ENCODE results near the gene SEMA5B.

SEMA5B gene

DNA sequence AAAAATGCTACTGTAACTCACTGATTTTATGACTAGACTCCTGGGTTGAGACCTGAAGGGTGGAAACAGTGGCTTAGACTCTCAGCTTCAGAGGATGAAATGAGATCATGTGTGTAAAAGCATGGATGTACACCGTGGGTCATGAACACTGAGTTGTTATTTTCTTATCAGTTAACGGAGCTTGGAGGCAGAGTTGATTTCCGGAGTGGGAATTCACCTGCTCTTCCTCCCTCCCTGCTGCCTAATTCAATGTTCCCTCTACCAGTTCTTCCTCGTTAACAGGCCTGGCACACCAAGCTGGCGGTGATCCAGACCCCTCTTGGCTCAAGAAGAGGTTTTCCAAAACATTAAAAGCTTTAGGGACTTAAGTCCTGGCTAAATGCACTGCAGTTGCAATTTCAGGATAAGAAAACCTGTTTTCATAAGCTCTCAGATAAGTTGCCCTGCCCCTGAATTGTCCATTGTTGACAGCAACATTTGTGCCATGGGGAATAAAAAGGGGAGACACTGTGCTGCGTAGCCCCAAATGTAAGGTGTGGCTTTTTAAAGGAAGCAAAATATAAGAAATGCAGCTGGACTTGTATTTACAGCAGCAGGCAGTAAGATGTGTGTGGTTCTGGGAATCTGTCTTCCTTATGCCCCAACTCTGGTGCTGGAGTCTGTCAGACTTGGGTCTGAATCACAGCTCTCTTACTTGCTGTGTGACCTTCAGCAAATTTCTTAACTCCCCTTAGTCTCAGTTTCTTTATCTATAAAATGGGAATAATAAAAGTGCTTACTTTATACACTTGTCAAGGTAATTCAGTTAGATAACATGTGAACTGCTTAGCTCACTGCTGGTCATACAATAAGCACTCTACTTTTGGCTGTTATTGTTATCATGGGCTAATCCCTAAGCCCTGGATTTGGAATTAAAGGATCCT, 49.2 kb upstream of the SEMA5B start (continued):
- TF ChIP-seq REST (tag by site-specific recombination; IDR thresholded peaks at IDR 0.05) (no peak), ZBTB1 (tag by site-specific recombination; IDR thresholded peaks at IDR 0.05) (no peak), ZNF48 (tag by site-specific recombination; IDR thresholded peaks at IDR 0.05) (no peak), ZNF514 (tag by site-specific recombination; IDR thresholded peaks at IDR 0.05) (no peak), ZNF138 (tag by site-specific recombination; IDR thresholded peaks at IDR 0.05; ENCODE audit: borderline replicate concordance) (no peak), ZBTB26 (tag by site-specific recombination; optimal IDR thresholded peaks at IDR 0.05) (no peak), SCRT2 (tag by site-specific recombination; IDR thresholded peaks at IDR 0.05) (no peak), ZNF341 (tag by site-specific recombination; IDR thresholded peaks at IDR 0.05; ENCODE audit: low read depth) (0 out of 2 replicates have a peak, but pooled peaks have one; percentile 8), HOXD13 (CRISPR knock-in tag; IDR thresholded peaks at IDR 0.05; ENCODE audit: borderline replicate concordance) (no peak), SP7 (tag by site-specific recombination; IDR thresholded peaks at IDR 0.05) (0 out of 2 replicates have a peak, but pooled peaks have one; percentile 18), ZNF629 (tag by site-specific recombination; IDR thresholded peaks at IDR 0.05) (no peak), YY2 (tag by site-specific recombination; IDR thresholded peaks at IDR 0.05) (no peak), RBAK (tag by site-specific recombination; IDR thresholded peaks at IDR 0.05) (no peak), ZBTB48 (tag by site-specific recombination; IDR thresholded peaks at IDR 0.05) (0 out of 2 replicates have a peak, but pooled peaks have one; percentile 19), SP2 (tag by site-specific recombination; IDR thresholded peaks at IDR 0.05) (no peak), HIC1 (tag by site-specific recombination; IDR thresholded peaks at IDR 0.05) (no peak), ZNF501 (tag by site-specific recombination; IDR thresholded peaks at IDR 0.05) (no peak), ZNF311 (tag by site-specific recombination; IDR thresholded peaks at IDR 0.05; ENCODE audit: borderline replicate concordance) (no peak), ZNF791 (tag by site-specific recombination; IDR thresholded peaks at IDR 0.05) (no peak), ZNF626 (tag by site-specific recombination; IDR thresholded peaks at IDR 0.05) (no peak), GFI1B (tag by site-specific recombination; IDR thresholded peaks at IDR 0.05) (no peak), MEIS1 (CRISPR knock-in tag; IDR thresholded peaks at IDR 0.05; ENCODE audit: borderline replicate concordance) (no peak), ZSCAN30 (tag by site-specific recombination; IDR thresholded peaks at IDR 0.05) (no peak), ZNF585B (tag by site-specific recombination; IDR thresholded peaks at IDR 0.05) (no peak)
- TF ChIP-seq, protein P1, sequence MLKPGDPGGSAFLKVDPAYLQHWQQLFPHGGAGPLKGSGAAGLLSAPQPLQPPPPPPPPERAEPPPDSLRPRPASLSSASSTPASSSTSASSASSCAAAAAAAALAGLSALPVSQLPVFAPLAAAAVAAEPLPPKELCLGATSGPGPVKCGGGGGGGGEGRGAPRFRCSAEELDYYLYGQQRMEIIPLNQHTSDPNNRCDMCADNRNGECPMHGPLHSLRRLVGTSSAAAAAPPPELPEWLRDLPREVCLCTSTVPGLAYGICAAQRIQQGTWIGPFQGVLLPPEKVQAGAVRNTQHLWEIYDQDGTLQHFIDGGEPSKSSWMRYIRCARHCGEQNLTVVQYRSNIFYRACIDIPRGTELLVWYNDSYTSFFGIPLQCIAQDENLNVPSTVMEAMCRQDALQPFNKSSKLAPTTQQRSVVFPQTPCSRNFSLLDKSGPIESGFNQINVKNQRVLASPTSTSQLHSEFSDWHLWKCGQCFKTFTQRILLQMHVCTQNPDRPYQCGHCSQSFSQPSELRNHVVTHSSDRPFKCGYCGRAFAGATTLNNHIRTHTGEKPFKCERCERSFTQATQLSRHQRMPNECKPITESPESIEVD (tag by site-specific recombination; IDR thresholded peaks at IDR 0.05) = peak; percentile 78
- TF ChIP-seq, protein P2, sequence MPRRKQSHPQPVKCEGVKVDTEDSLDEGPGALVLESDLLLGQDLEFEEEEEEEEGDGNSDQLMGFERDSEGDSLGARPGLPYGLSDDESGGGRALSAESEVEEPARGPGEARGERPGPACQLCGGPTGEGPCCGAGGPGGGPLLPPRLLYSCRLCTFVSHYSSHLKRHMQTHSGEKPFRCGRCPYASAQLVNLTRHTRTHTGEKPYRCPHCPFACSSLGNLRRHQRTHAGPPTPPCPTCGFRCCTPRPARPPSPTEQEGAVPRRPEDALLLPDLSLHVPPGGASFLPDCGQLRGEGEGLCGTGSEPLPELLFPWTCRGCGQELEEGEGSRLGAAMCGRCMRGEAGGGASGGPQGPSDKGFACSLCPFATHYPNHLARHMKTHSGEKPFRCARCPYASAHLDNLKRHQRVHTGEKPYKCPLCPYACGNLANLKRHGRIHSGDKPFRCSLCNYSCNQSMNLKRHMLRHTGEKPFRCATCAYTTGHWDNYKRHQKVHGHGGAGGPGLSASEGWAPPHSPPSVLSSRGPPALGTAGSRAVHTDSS (tag by site-specific recombination; IDR thresholded peaks at IDR 0.05) = peak; percentile 63; the same call in 1 of the 2 replicates
- TF ChIP-seq, protein P3, sequence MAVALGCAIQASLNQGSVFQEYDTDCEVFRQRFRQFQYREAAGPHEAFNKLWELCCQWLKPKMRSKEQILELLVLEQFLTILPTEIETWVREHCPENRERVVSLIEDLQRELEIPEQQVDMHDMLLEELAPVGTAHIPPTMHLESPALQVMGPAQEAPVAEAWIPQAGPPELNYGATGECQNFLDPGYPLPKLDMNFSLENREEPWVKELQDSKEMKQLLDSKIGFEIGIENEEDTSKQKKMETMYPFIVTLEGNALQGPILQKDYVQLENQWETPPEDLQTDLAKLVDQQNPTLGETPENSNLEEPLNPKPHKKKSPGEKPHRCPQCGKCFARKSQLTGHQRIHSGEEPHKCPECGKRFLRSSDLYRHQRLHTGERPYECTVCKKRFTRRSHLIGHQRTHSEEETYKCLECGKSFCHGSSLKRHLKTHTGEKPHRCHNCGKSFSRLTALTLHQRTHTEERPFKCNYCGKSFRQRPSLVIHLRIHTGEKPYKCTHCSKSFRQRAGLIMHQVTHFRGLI (tag by site-specific recombination; IDR thresholded peaks at IDR 0.05) = no peak

All from HEK293 (cell line).